Activated T-cell treated with anti-CD3 and anti-CD28 coated beads, Interleukin-2, amount 50 U/mL, for 4 hours (primary cell): ENCODE measurements around the gene ADRM1. TPM values are rescaled to one million over a fixed set of nuclear protein-coding genes. Genes with fewer than 3 reads are reported as not detected.

ENCODE experiments used
- ATAC-seq, 2 donors: fragments of 200-7000 bp; cut with Tn5 transposase; one replicate each; pipeline ENCODE4 v1.10.0; 2021
- DNase-seq: peaks from one replicate; pipeline ENCODE4 v3.0.0-alpha.2; 2020
- H3K27me3 Mint-ChIP-seq: one replicate; pipeline ENCODE4 v1.8.0; 2021; ENCODE audit warnings: low read depth, mixed read lengths
- H3K36me3 Mint-ChIP-seq: one replicate; pipeline ENCODE4 v1.8.0; 2022; ENCODE audit warnings: mixed read lengths; ENCODE audit not compliant: insufficient read depth
- H3K4me1 Mint-ChIP-seq: one replicate; pipeline ENCODE4 v1.8.0; 2021; ENCODE audit warnings: low read depth, mixed read lengths
- H3K4me3 Mint-ChIP-seq: one replicate; pipeline ENCODE4 v1.8.0; 2021; ENCODE audit warnings: mild to moderate bottlenecking, moderate library complexity, mixed read lengths
- H3K9me3 Mint-ChIP-seq: one replicate; pipeline ENCODE4 v1.8.0; 2021; ENCODE audit warnings: mixed read lengths
- total RNA-seq, 3 donors: library from RNA; stranded (reverse); gene quantifications; one replicate each; pipeline ENCODE4 v1.2.1, GENCODE V29; 2021

The ADRM1 gene
- total RNA-seq, 3 donors from 2014 or later, result 259 to 285 (median 274) TPM

GRCh38 chr20:62298577-62299249 is 4.1 kb upstream of the ADRM1 start:
- no peak for DNase-seq
- Mint-ChIP-seq H3K27me3 (no peaks in the 10 kb centered on the region), H3K9me3 (no peaks in the 10 kb centered on the region), H3K4me3 (no peak overlapping the region), H3K36me3 (peaks cover 11% of the 10 kb centered on the region), H3K4me1 (peaks cover 5% of the 10 kb centered on the region)
- no peak for ATAC-seq

GRCh38 chr20:62299666-62300236 is 3.0 kb upstream of the ADRM1 start:
- H3K4me1 Mint-ChIP-seq, result peaks cover 12% of the 10 kb centered on the region
- no peaks in the 10 kb centered on the region for H3K27me3 Mint-ChIP-seq
- peaks cover 10% of the 10 kb centered on the region for H3K36me3 Mint-ChIP-seq
- no peaks in the 10 kb centered on the region for H3K9me3 Mint-ChIP-seq
- no peak overlapping the region for H3K4me3 Mint-ChIP-seq
- DNase-seq, result no peak
- ATAC-seq, result no peak

GRCh38 chr20:62300319-62300718 is 2.5 kb upstream of the ADRM1 start:
- H3K36me3 Mint-ChIP-seq, result peaks cover 6% of the 10 kb centered on the region
- H3K27me3 Mint-ChIP-seq, result no peaks in the 10 kb centered on the region
- peaks cover 16% of the 10 kb centered on the region for H3K4me1 Mint-ChIP-seq
- no peak for DNase-seq
- no peaks in the 10 kb centered on the region for H3K9me3 Mint-ChIP-seq
- ATAC-seq, result no peak
- no peak overlapping the region for H3K4me3 Mint-ChIP-seq

DNA sequence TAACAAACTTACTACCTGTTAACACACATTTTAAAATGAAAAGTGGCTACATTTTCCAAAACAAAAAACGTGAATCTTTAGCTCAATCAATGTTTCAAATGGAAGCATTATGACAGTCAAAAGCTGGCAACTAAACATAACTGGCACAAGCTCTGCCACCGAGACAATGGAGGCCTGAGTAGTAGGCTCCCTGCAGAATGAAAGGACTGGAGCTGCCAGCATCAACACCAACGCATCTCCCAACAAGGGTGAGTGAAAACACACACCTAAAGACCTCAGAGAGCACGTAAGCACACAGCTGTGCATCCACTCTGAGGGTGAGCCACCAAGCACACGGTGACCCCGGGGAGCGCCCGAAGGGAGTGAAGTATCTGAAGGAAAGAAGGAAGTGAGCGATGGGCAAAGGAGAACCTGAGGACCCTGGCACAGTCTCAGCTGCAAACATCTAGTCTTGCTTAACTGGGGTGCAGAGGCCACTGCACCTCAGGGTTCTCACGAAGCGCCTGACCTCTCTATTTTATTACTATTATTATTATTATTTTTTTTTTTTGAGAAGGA is 1.6 kb upstream of the ADRM1 start:
- Mint-ChIP-seq H3K4me1 (peaks cover 21% of the 10 kb centered on the region), H3K36me3 (peaks cover 8% of the 10 kb centered on the region), H3K9me3 (no peaks in the 10 kb centered on the region), H3K4me3 (peak overlapping the region; percentile 8), H3K27me3 (no peaks in the 10 kb centered on the region)
- no peak for DNase-seq
- no peak for ATAC-seq

GRCh38 chr20:62301773-62302340 is 940 bp upstream of the ADRM1 start:
- no peaks in the 10 kb centered on the region for H3K27me3 Mint-ChIP-seq
- ATAC-seq (peak; percentile 58 to 60), DNase-seq (peak; percentile 81)
- peaks cover 8% of the 10 kb centered on the region for H3K36me3 Mint-ChIP-seq
- H3K9me3 Mint-ChIP-seq, result no peaks in the 10 kb centered on the region
- H3K4me1 Mint-ChIP-seq, result peaks cover 22% of the 10 kb centered on the region
- peak overlapping the region; percentile 93 for H3K4me3 Mint-ChIP-seq

DNA sequence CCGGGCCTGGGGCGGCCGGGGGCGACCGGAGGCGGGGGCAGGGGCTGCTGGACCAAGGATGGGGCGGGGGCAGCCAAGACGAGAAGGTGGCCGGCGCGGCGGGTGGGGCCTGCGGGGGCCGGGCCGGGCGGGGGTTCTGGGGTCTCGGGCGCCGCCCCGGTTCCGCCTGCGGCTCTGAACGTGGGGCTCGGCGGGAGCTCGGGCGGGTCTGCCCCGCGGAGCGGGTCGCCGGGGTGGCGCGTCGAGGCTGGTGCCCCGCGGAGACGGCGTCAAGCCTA is 204 bp downstream of the ADRM1 start:
- Mint-ChIP-seq H3K4me1 (peaks cover 22% of the 10 kb centered on the region), H3K36me3 (peaks cover 8% of the 10 kb centered on the region), H3K4me3 (peak overlapping the region; percentile 93), H3K9me3 (no peaks in the 10 kb centered on the region), H3K27me3 (no peaks in the 10 kb centered on the region)
- ATAC-seq, result no peak
- DNase-seq, result no peak

GRCh38 chr20:62303340-62304226 is 786 bp downstream of the ADRM1 start:
- H3K4me3 Mint-ChIP-seq, result peak overlapping the region; percentile 93
- no peaks in the 10 kb centered on the region for H3K27me3 Mint-ChIP-seq
- DNase-seq (no peak), ATAC-seq (peak; percentile 5 to 8)
- H3K9me3 Mint-ChIP-seq, result no peaks in the 10 kb centered on the region
- peaks cover 8% of the 10 kb centered on the region for H3K36me3 Mint-ChIP-seq
- H3K4me1 Mint-ChIP-seq, result peaks cover 22% of the 10 kb centered on the region

- no peaks in the 10 kb centered on the region for H3K9me3 Mint-ChIP-seq
- ATAC-seq, result no peak
- no peaks in the 10 kb centered on the region for H3K27me3 Mint-ChIP-seq
- DNase-seq, result no peak
- peak overlapping the region; percentile 93 for H3K4me3 Mint-ChIP-seq
- peaks cover 22% of the 10 kb centered on the region for H3K4me1 Mint-ChIP-seq
- peaks cover 12% of the 10 kb centered on the region for H3K36me3 Mint-ChIP-seq
Measured at GRCh38 chr20:62304331-62305148, 1.7 kb downstream of the ADRM1 start.

DNA sequence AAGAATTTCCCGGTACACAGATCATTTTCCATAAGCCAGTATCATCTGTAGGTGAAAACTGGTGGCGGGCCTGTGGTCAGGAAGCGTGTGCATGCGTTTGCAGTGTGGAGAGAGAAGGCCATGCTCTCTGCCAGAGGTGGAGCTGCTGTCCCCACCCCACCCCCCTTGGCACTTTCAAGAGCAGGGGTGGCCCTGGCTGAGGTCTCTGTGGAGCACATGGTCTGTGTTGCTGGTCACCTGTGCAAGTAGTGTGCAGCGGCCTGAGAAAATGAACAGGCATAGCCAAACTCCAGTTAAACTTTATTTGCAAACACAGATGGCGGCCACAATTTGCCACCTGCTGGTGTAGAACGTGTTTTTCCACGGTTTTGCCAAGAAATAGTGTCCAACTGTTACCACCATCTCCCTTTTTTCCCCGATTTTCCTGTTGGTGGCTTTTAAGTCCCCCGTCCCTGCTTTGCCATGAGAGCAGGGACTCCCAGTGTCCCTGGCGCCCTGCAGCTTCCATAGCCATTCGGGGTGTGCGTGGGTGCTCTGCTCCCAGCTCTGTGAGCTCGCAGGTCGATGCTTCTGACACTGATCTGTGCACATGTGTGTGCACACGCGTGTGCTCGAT is 2.5 kb downstream of the ADRM1 start:
- H3K36me3 Mint-ChIP-seq, result peaks cover 12% of the 10 kb centered on the region
- DNase-seq (no peak), ATAC-seq (no peak)
- H3K9me3 Mint-ChIP-seq, result no peaks in the 10 kb centered on the region
- H3K4me3 Mint-ChIP-seq, result peak overlapping the region; percentile 93
- H3K27me3 Mint-ChIP-seq, result no peaks in the 10 kb centered on the region
- peaks cover 22% of the 10 kb centered on the region for H3K4me1 Mint-ChIP-seq

- no peaks in the 10 kb centered on the region for H3K27me3 Mint-ChIP-seq
- DNase-seq, result no peak
- H3K4me3 Mint-ChIP-seq, result peak overlapping the region; percentile 93
- ATAC-seq, result no peak
- H3K36me3 Mint-ChIP-seq, result peaks cover 12% of the 10 kb centered on the region
- peaks cover 22% of the 10 kb centered on the region for H3K4me1 Mint-ChIP-seq
- no peaks in the 10 kb centered on the region for H3K9me3 Mint-ChIP-seq
Measured at GRCh38 chr20:62305765-62306413, 3.1 kb downstream of the ADRM1 start.

DNA sequence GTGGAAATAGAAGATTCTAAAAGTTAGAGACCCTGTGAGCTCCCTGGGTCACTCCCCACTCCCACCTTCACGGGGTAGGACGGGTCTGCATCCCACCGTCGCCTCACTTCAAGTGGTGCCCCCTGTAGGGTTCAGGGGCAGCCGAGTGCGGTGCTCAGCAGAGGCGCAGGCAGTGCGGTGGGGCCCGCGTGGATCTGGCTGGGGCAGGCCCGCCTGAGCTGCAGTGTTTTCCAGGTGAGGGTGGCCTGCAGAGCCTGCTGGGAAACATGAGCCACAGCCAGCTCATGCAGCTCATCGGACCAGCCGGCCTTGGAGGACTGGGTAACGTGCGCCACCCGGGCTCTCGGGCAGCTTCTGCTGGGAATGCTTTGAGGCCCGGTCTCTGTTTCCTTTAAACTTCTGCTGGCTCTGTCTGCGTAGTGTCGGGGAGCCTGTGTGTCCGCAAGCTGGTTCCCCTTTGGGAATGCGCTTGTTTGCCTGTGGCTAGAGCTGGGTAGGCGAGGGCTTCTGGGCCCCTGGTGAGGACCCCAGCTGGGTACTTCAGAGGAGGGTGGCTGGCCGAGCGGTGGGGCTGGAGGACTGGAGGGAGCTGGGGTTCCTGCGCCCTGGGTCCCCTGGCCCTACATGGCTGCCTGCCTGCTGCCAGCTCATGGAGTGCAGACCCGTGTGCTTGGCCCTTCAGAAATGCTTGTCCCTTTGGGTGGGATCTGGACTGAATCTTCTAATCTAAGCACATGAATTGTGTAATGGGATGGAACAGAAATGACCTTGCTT is 3.8 kb downstream of the ADRM1 start:
- Mint-ChIP-seq H3K36me3 (peaks cover 12% of the 10 kb centered on the region), H3K4me3 (no peak overlapping the region), H3K4me1 (peaks cover 19% of the 10 kb centered on the region), H3K27me3 (no peaks in the 10 kb centered on the region), H3K9me3 (no peaks in the 10 kb centered on the region)
- ATAC-seq (no peak), DNase-seq (no peak)

GRCh38 chr20:62307226-62308101 is 4.7 kb downstream of the ADRM1 start:
- peaks cover 12% of the 10 kb centered on the region for H3K36me3 Mint-ChIP-seq
- ATAC-seq (no peak), DNase-seq (no peak)
- no peaks in the 10 kb centered on the region for H3K27me3 Mint-ChIP-seq
- H3K4me1 Mint-ChIP-seq, result peaks cover 17% of the 10 kb centered on the region
- H3K4me3 Mint-ChIP-seq, result no peak overlapping the region
- H3K9me3 Mint-ChIP-seq, result no peaks in the 10 kb centered on the region
